Lower leg skin (tissue), 3 donors: Measurements from ENCODE around the gene AP1S1.

Source experiments
- POLR2A ChIP-seq, 2 donors: fragments of 450-650 bp; IDR thresholded peaks; one replicate each; pipeline ENCODE4 v1.6.1; 2016 to 2017; ENCODE audit warnings: antibody characterized with exemption in 2 of 2, mild to moderate bottlenecking in 1 of 2, moderate library complexity in 1 of 2
- TF ChIP-seq, protein P1 (sequence below), 3 donors: fragments of 450-650 bp; IDR thresholded peaks; one replicate each; pipeline ENCODE4 v1.5.1; 2016; ENCODE audit warnings: antibody characterized with exemption in 3 of 3, mild to moderate bottlenecking in 3 of 3, moderate library complexity in 2 of 3

DNA sequence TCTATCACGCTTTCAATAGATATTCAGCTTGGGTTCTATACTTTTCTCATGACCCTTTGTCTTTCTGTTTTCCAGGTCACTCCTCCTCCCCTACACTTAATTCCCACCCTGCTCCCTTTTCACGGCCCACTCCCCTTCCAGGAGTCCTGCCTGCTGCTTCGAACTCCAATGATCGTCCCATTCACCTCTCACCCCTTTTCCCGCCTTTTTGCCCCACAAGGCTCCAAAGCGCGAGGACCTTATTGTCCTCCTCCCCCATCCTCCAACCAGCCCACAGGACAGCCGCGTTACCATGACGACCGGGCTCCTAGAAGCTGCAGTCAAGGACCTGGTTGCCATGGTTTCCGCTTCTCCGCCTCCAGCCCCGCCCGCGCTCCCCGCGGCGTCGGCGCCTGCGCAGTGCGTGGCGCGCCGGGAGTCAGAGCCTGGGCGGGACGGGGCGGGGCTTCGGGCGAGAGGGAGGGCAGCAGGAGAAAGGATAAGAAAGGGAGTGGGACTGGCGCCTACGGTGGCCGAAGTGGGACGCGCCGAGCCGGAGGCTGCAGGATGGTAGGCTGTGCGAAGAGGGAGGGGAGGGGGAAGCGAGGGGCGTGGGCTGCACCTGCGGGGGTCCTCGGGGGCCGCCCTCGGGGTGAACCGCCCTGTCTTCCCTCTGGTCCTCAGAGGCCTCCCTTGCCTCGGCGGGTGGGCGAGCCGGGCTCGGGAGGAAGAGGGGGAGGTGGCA is at the start of gene AP1S1:
- TF ChIP-seq, protein P1, sequence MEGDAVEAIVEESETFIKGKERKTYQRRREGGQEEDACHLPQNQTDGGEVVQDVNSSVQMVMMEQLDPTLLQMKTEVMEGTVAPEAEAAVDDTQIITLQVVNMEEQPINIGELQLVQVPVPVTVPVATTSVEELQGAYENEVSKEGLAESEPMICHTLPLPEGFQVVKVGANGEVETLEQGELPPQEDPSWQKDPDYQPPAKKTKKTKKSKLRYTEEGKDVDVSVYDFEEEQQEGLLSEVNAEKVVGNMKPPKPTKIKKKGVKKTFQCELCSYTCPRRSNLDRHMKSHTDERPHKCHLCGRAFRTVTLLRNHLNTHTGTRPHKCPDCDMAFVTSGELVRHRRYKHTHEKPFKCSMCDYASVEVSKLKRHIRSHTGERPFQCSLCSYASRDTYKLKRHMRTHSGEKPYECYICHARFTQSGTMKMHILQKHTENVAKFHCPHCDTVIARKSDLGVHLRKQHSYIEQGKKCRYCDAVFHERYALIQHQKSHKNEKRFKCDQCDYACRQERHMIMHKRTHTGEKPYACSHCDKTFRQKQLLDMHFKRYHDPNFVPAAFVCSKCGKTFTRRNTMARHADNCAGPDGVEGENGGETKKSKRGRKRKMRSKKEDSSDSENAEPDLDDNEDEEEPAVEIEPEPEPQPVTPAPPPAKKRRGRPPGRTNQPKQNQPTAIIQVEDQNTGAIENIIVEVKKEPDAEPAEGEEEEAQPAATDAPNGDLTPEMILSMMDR (IDR thresholded peaks at IDR 0.05): no peak
- TF ChIP-seq POLR2A (IDR thresholded peaks at IDR 0.05): no peak
